ENCODE data around the gene SAC3D1. TPM values are rescaled to one million over a fixed set of nuclear protein-coding genes. Genes with fewer than 3 reads are reported as not detected.

SAC3D1 gene
- total and polyA plus RNA-seq, 9 of the 15 experiments (the other 6 are each of a cell fraction or from before 2014, with no cell fraction given): 0.20 to 35.2 (median 5.8) TPM

DNA sequence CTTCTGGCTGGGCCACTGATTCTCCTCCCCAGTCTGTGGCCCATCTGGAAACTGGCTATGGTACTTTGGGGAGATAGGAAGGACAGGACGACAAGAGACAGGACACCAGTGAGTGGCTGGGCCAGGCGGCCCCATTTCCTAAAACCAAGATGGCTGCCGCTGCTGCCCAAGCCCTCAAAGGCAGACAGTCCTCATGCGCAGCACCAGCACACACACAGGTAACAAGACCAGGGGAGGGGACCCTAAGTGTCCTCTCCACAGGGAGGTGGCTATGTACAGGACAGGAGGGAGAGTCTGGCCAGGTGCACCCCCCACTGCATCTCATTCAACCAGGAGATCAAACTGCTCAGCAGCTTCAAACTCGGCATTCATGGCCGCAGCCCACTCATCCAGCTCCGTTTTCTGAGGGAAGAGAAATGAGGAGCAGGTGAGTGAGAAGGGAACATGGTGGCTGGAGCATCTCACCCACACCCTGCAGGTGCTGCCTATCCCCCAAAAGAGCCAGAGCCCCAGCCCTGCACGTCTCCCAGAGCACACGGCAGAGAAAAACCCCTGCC, 37.9 kb downstream of the SAC3D1 start:
- CTCF ChIA-PET (ENCODE audit: low intra/inter-chr PET ratio): interaction anchor here (1.6 to 3.0 kb wide), 2 partner anchors 65 to 232 kb away, joined by 5 to 18 read pairs; partner anchors contain the start of gene ARL2
- Histone ChIP-seq H4K20me1 (replicated peaks; ENCODE audit: control insufficient read depth, insufficient read depth, low read length) (peaks cover 6% of the 10 kb centered on the region; the same call in 1 of the 2 replicates), H3K4me2 (ENCODE audit: insufficient read depth, low read length) (no peak overlapping the region), H3K4me1 (replicated peaks in 1 of 2; ENCODE audit: control insufficient read depth in 2 of 2, insufficient read depth in 2 of 2, low read length in 2 of 2) (peaks cover 20 to 23% of the 10 kb centered on the region in 2 experiments; a peak in 4 of 5 replicates), H2AFZ (ENCODE audit: low read depth, low read length) (no peak overlapping the region), H3K27ac (ENCODE audit: extremely low read depth, low read depth, low read length) (peak overlapping the region; percentile 16; the same call in 1 of the 3 replicates), H3K9me1 (ENCODE audit: control insufficient read depth, insufficient read depth, low read length) (no peaks in the 10 kb centered on the region), H3K36me3 (ENCODE audit: control insufficient read depth, insufficient read depth, low read length) (peaks cover 74% of the 10 kb centered on the region), H3K27me3 (ENCODE audit: control insufficient read depth in 2 of 2, insufficient read depth in 2 of 2, low read length in 2 of 2) (no peaks in the 10 kb centered on the region; a peak in 1 of 5 replicates), H3K4me3 (no peak overlapping the region), H3K9me3 (replicated peaks; ENCODE audit: control insufficient read depth, insufficient read depth, low read depth, low read length) (no peaks in the 10 kb centered on the region), H3K79me2 (ENCODE audit: control insufficient read depth, insufficient read depth, low read length) (peaks cover 60% of the 10 kb centered on the region), H3K9ac (ENCODE audit: insufficient read depth in 1 of 2, low read depth in 2 of 2, low read length in 2 of 2) (peak overlapping the region in 1 of 2 experiments; percentile 59; a peak in 3 of 4 replicates)
- no peak for FAIRE-seq
- DNase-seq (ENCODE audit: extremely low read depth in 1 of 4, low spot score in 3 of 4): no peak
- POLR2A ChIA-PET: interaction anchor here (0.9 to 2.0 kb wide), 6 partner anchors 9 to 31 kb away, joined by 3 to 5 read pairs (median 3); no protein-coding TSS in a partner anchor
- WGBS (ENCODE audit: insufficient coverage, low coverage, missing lambda C conversion rate): 78% methylated on average over 8 of the region's 9 CpGs
- intact Hi-C loops (cut with micrococcal nuclease) (loop anchor here (1.0 kb wide), 1 partner anchor 65 kb away; the partner anchor contains the start of gene ARL2), in situ Hi-C loops (cut with MboI) (no loop called here)
- no peak; the same call in 2 of the 3 replicates for ATAC-seq
- no TSS peak for BruUV-seq (replicated peaks)
- TF ChIP-seq SAFB (IDR thresholded peaks at IDR 0.05; ENCODE audit: borderline replicate concordance, low read depth, low read length) (no peak), ZNF212 (CRISPR knock-in tag; IDR thresholded peaks at IDR 0.05) (no peak), RBM15 (IDR thresholded peaks at IDR 0.05; ENCODE audit: insufficient read depth, low read length) (no peak), ZFX (CRISPR knock-in tag; IDR thresholded peaks at IDR 0.05) (0 out of 2 replicates have a peak, but pooled peaks have one; percentile 7), RBM34 (IDR thresholded peaks at IDR 0.05; ENCODE audit: borderline replicate concordance, insufficient read depth, low read length) (no peak), YY1 (IDR thresholded peaks at IDR 0.05; ENCODE audit: borderline replicate concordance in 1 of 3, control insufficient read depth in 1 of 3, extremely low read depth in 1 of 3, insufficient read depth in 3 of 3, insufficient read length in 1 of 3, insufficient replicate concordance in 2 of 3, low read depth in 1 of 3, low read length in 2 of 3) (peak; percentile 54 to 89 (median 67)), SP1 (CRISPR knock-in tag; IDR thresholded peaks at IDR 0.05) (no peak), ZNF785 (CRISPR knock-in tag; IDR thresholded peaks at IDR 0.05) (no peak), EGR1 (conservative IDR thresholded peaks at IDR 0.05) (no peak), RBFOX2 (IDR thresholded peaks at IDR 0.05; ENCODE audit: low read depth, low read length) (peak; percentile 39), EZH2 (IDR thresholded peaks at IDR 0.05; ENCODE audit: borderline replicate concordance, low read depth, low read length) (no peak), CCAR2 (IDR thresholded peaks at IDR 0.05; ENCODE audit: low read depth, low read length) (no peak)
- TF ChIP-seq, protein P1, sequence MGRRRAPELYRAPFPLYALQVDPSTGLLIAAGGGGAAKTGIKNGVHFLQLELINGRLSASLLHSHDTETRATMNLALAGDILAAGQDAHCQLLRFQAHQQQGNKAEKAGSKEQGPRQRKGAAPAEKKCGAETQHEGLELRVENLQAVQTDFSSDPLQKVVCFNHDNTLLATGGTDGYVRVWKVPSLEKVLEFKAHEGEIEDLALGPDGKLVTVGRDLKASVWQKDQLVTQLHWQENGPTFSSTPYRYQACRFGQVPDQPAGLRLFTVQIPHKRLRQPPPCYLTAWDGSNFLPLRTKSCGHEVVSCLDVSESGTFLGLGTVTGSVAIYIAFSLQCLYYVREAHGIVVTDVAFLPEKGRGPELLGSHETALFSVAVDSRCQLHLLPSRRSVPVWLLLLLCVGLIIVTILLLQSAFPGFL (CRISPR knock-in tag; IDR thresholded peaks at IDR 0.05): no peak
- TF ChIP-seq, protein P2, sequence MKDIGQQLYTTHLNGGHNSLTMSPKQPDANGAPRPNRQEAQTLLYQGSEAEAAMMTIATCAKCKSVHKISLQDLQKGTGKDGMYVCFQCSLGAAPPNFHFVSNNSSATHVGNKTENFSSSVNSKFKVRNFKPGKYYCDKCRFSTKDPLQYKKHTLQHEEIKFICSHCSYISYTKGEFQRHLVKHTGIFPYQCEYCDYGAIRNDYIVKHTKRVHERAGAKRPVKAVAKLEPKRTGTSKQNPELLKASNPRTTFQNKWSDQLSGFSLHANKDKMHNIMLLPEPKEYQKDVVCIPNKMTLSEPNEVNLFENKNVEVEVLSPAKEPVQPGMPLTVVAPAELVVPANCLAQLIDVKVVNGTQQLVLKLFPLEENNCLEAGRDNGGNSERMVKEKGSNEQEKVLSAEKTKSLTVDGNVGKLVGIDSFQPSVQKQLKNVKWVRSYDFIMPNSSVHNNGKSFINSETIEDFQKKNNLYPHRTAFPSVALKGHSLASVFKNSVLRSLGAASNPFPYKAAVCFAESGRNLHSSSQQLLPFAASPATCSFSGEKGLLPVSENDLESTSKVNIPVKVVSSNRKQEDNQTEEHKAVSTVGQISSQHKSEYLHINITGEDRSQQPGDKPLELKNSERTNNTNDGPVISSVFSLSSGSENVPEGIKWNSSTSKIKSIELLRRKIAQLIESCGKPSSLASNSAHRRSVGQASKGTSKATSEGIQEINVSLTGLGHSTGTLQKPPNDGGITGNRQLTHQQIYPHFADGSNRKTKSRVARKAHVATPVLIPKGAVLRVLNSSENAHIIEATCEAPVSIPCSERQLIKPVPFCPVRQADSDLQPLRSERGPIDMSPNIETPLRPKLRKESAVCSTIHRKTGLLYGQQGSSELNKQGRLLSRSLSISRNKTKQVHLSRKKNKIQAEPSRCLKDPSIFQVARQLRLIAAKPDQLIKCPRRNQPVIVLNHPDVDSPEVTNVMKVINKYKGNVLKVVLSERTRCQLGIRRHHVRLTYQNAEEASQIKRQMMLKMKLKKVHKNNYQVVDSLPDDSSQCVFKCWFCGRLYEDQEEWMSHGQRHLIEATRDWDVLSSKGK (CRISPR knock-in tag; IDR thresholded peaks at IDR 0.05): no peak
- TF ChIP-seq, protein P3, sequence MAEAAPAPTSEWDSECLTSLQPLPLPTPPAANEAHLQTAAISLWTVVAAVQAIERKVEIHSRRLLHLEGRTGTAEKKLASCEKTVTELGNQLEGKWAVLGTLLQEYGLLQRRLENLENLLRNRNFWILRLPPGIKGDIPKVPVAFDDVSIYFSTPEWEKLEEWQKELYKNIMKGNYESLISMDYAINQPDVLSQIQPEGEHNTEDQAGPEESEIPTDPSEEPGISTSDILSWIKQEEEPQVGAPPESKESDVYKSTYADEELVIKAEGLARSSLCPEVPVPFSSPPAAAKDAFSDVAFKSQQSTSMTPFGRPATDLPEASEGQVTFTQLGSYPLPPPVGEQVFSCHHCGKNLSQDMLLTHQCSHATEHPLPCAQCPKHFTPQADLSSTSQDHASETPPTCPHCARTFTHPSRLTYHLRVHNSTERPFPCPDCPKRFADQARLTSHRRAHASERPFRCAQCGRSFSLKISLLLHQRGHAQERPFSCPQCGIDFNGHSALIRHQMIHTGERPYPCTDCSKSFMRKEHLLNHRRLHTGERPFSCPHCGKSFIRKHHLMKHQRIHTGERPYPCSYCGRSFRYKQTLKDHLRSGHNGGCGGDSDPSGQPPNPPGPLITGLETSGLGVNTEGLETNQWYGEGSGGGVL (CRISPR knock-in tag; IDR thresholded peaks at IDR 0.05): no peak
